H1 (cell line): ENCODE data around the gene ZNF644. TPM values are rescaled to one million over a fixed set of nuclear protein-coding genes. Genes with fewer than 3 reads are reported as not detected.

ENCODE experiments used
- CTCF ChIA-PET: fragments of 300-600 bp; sonication (Branson Sonifier 250); formaldehyde crosslinking; loops from one replicate; lab custom pipeline; 2021; ENCODE audit not compliant: partially characterized antibody; lab: Charles Lee
- POLR2A ChIA-PET: fragments of 300-600 bp; sonication (Branson Sonifier 250); formaldehyde crosslinking; loops from one replicate; lab custom pipeline; 2021; ENCODE audit warnings: inconsistent platforms; ENCODE audit not compliant: partially characterized antibody; lab: Charles Lee
- DNase-seq, 2 experiments: peaks; one replicate each; pipeline versions ENCODE4 v3.0.0 to v3.0.0-alpha.2; 2010 to 2022; ENCODE audit warnings: low spot score in 2 of 2, low read depth in 1 of 2, mixed read lengths in 1 of 2
- FAIRE-seq: peaks from 2 replicates; lab custom pipeline; 2011; peaks lifted over from hg19 to GRCh38; lab: Jason Lieb, UNC
- H2AFZ ChIP-seq: 2 replicates; pipeline ENCODE4 v1.8.1; 2012; ENCODE audit warnings: low read length, inconsistent platforms
- H2AK5ac ChIP-seq: 2 replicates; pipeline ENCODE4 v1.6.1; 2013; ENCODE audit warnings: low read depth, low read length
- H2BK120ac ChIP-seq: replicated peaks from 2 replicates; pipeline ENCODE3; 2013; ENCODE audit warnings: low read depth, low read length, inconsistent platforms
- H2BK12ac ChIP-seq: 2 replicates; pipeline ENCODE4 v1.6.1; 2013; ENCODE audit warnings: low read depth, low read length
- H2BK15ac ChIP-seq: 2 replicates; pipeline ENCODE4 v1.6.1; 2013; ENCODE audit warnings: low read length
- H2BK20ac ChIP-seq: 2 replicates; pipeline ENCODE4 v1.6.1; 2013; ENCODE audit warnings: low read length
- H2BK5ac ChIP-seq: 2 replicates; pipeline ENCODE4 v1.6.1; 2013; ENCODE audit warnings: low read depth, low read length
- H3K14ac ChIP-seq: 2 replicates; pipeline ENCODE4 v1.6.1; 2013; ENCODE audit warnings: inconsistent platforms; ENCODE audit not compliant: insufficient read length
- H3K18ac ChIP-seq: 2 replicates; pipeline ENCODE4 v1.6.1; 2013; ENCODE audit warnings: low read length; ENCODE audit errors: extremely low read depth
- H3K23ac ChIP-seq: 2 replicates; pipeline ENCODE4 v1.6.1; 2013; ENCODE audit warnings: inconsistent platforms; ENCODE audit not compliant: insufficient read length
- H3K23me2 ChIP-seq: 2 replicates; pipeline ENCODE4 v1.6.1; 2013; ENCODE audit warnings: low read depth, low read length
- H3K27ac ChIP-seq: 2 replicates; pipeline ENCODE4 v1.6.1; 2011; ENCODE audit warnings: low read depth, low read length, inconsistent platforms
- H3K27me3 ChIP-seq, 4 experiments: replicated peaks in 1 of 4; 1 replicate in 1 of 4; 2 replicates in 3 of 4; pipeline versions ENCODE4 v1.6.1 to v1.8.1; 2011 to 2013; ENCODE audit warnings: low read length in 3 of 4, mild to moderate bottlenecking in 3 of 4, inconsistent platforms in 2 of 4, mixed read lengths in 2 of 4, moderate library complexity in 1 of 4; ENCODE audit not compliant: control insufficient read depth in 3 of 4, insufficient read depth in 3 of 4; ENCODE audit errors: extremely low read depth in 1 of 4
- H3K36me3 ChIP-seq, 4 experiments: 2 replicates each; pipeline versions ENCODE4 v1.6.1 to v1.8.1; 2011 to 2013; ENCODE audit warnings: mild to moderate bottlenecking in 4 of 4, low read length in 3 of 4, moderate library complexity in 2 of 4, control low read depth in 1 of 4, inconsistent platforms in 1 of 4; ENCODE audit not compliant: insufficient read depth in 4 of 4, control insufficient read depth in 2 of 4
- H3K4ac ChIP-seq: replicated peaks from 2 replicates; pipeline ENCODE3; 2013; ENCODE audit warnings: low read length, low read depth, mixed read lengths, inconsistent platforms; ENCODE audit not compliant: insufficient read length
- H3K4me1 ChIP-seq, 4 experiments: replicated peaks in 1 of 4; 1 replicate in 1 of 4; 2 replicates in 3 of 4; pipeline versions ENCODE4 v1.6.1 to v1.8.1; 2011 to 2013; ENCODE audit warnings: low read length in 3 of 4, inconsistent platforms in 2 of 4, mixed read lengths in 1 of 4; ENCODE audit not compliant: insufficient read depth in 4 of 4, control insufficient read depth in 3 of 4
- H3K4me2 ChIP-seq, 2 experiments: 2 replicates each; pipeline versions ENCODE4 v1.6.1 to v1.8.1; 2011 to 2013; ENCODE audit warnings: low read depth in 2 of 2, low read length in 2 of 2, control low read depth in 1 of 2, inconsistent platforms in 1 of 2, mild to moderate bottlenecking in 1 of 2; ENCODE audit not compliant: insufficient read depth in 1 of 2
- H3K4me3 ChIP-seq, 4 experiments: fragments of 200-600, 300-600 bp in 1 of 4; sonication (generic), shearing (Covaris generic), sonication (Bioruptor Twin) in 1 of 4; 2 replicates each; pipeline versions ENCODE4 v1.5.1 to v1.8.1; 2011 to 2016; ENCODE audit warnings: low read length in 4 of 4, low read depth in 3 of 4, control low read depth in 2 of 4, inconsistent platforms in 2 of 4, mild to moderate bottlenecking in 2 of 4, mixed read lengths in 1 of 4, moderate library complexity in 1 of 4; ENCODE audit not compliant: insufficient read depth in 2 of 4; ENCODE audit errors: extremely low read depth in 1 of 4
- H3K56ac ChIP-seq: replicated peaks from 2 replicates; pipeline ENCODE3; 2013; ENCODE audit warnings: low read depth, mild to moderate bottlenecking, mixed read lengths, low read length, inconsistent platforms; ENCODE audit not compliant: insufficient read length
- H3K79me1 ChIP-seq: 2 replicates; pipeline ENCODE4 v1.6.1; 2013; ENCODE audit warnings: low read depth, low read length, control low read depth
- H3K79me2 ChIP-seq, 2 experiments: 2 replicates each; pipeline versions ENCODE4 v1.6.1 to v1.8.1; 2012 to 2013; ENCODE audit warnings: low read length in 2 of 2, mild to moderate bottlenecking in 2 of 2, inconsistent platforms in 1 of 2; ENCODE audit not compliant: insufficient read depth in 2 of 2, control insufficient read depth in 1 of 2
- H3K9ac ChIP-seq, 4 experiments: replicated peaks in 1 of 4; 1 replicate in 1 of 4; 2 replicates in 3 of 4; pipeline versions ENCODE4 v1.6.1 to v1.8.1; 2011 to 2013; ENCODE audit warnings: low read depth in 3 of 4, low read length in 3 of 4, control low read depth in 2 of 4, mild to moderate bottlenecking in 2 of 4, moderate library complexity in 2 of 4, inconsistent platforms in 1 of 4; ENCODE audit errors: extremely low read depth in 1 of 4
- H3K9me3 ChIP-seq, 2 experiments: 2 replicates each; pipeline versions ENCODE4 v1.6.1 to v1.8.1; 2012 to 2013; ENCODE audit warnings: mild to moderate bottlenecking in 2 of 2, moderate library complexity in 2 of 2, control low read depth in 1 of 2, inconsistent platforms in 1 of 2, low read depth in 1 of 2, low read length in 1 of 2, mixed read lengths in 1 of 2; ENCODE audit not compliant: insufficient read depth in 2 of 2
- H4K20me1 ChIP-seq, 2 experiments: replicated peaks in 1 of 2; 2 replicates each; pipeline versions ENCODE3 to v1.8.1; 2011 to 2013; ENCODE audit warnings: inconsistent platforms in 2 of 2, low read length in 2 of 2, mild to moderate bottlenecking in 1 of 2; ENCODE audit not compliant: insufficient read depth in 2 of 2, control insufficient read depth in 1 of 2
- H4K5ac ChIP-seq: 2 replicates; pipeline ENCODE4 v1.6.1; 2013; ENCODE audit warnings: low read length, low read depth, mixed read lengths, inconsistent platforms; ENCODE audit not compliant: insufficient read length
- H4K8ac ChIP-seq: 2 replicates; pipeline ENCODE4 v1.8.0; 2013; ENCODE audit warnings: mild to moderate bottlenecking, moderate library complexity, low read length, inconsistent platforms; ENCODE audit not compliant: insufficient read depth; ENCODE audit errors: extremely low read depth
- H4K91ac ChIP-seq: replicated peaks from 2 replicates; pipeline ENCODE3; 2013; ENCODE audit warnings: low read length, mixed read lengths, inconsistent platforms; ENCODE audit not compliant: insufficient read length
- ASH2L ChIP-seq: fragments of 200-600, 300-600 bp; sonication (generic); IDR thresholded peaks from one replicate; pipeline ENCODE4 v1.7.1; 2017; ENCODE audit warnings: low read length
- BCL11A ChIP-seq, 2 experiments: IDR thresholded peaks; one replicate each; pipeline ENCODE4 v1.6.1; 2011; ENCODE audit warnings: low read depth in 2 of 2, low read length in 2 of 2, mild to moderate bottlenecking in 2 of 2
- CBX5 ChIP-seq: fragments of 300-800, 300-1000 bp; sonication (generic); IDR thresholded peaks from 2 replicates; pipeline ENCODE4 v1.7.1; 2016; ENCODE audit warnings: antibody characterized with exemption, low read length, low read depth
- CEBPB ChIP-seq: IDR thresholded peaks from 2 replicates; pipeline ENCODE4 v1.6.1; 2012; ENCODE audit warnings: low read depth, low read length
- CHD1 ChIP-seq: IDR thresholded peaks from 2 replicates; pipeline ENCODE4 v1.6.1; 2012; ENCODE audit warnings: low read depth, low read length, improper control_type of control experiment
- EZH2 ChIP-seq: fragments of 200-600 bp; sonication (generic); IDR thresholded peaks from 2 replicates; pipeline ENCODE4 v1.7.1; 2012; ENCODE audit warnings: low read depth, mild to moderate bottlenecking, moderate library complexity, low read length, inconsistent platforms; ENCODE audit not compliant: severe bottlenecking
- GABPA ChIP-seq: IDR thresholded peaks from 2 replicates; pipeline ENCODE4 v1.6.1; 2011; ENCODE audit warnings: mild to moderate bottlenecking, low read length, moderate library complexity, borderline replicate concordance; ENCODE audit not compliant: insufficient read depth
- GTF2F1 ChIP-seq: IDR thresholded peaks from 2 replicates; pipeline ENCODE4 v1.6.1; 2012; ENCODE audit warnings: low read depth, low read length, improper control_type of control experiment, borderline replicate concordance
- HDAC2 ChIP-seq, 2 experiments: fragments of 300-600 bp in 1 of 2; sonication (generic) in 1 of 2; IDR thresholded peaks; 2 replicates each; pipeline ENCODE4 v1.6.1; 2011 to 2012; ENCODE audit warnings: low read depth in 2 of 2, low read length in 2 of 2, mild to moderate bottlenecking in 2 of 2, moderate library complexity in 2 of 2, borderline replicate concordance in 1 of 2, inconsistent platforms in 1 of 2
- JUND ChIP-seq: IDR thresholded peaks from 2 replicates; pipeline ENCODE4 v1.6.1; 2011; ENCODE audit warnings: mild to moderate bottlenecking, improper control_type of control experiment, low read length
- NRF1 ChIP-seq: IDR thresholded peaks from 2 replicates; pipeline ENCODE4 v1.6.1; 2011; ENCODE audit warnings: mild to moderate bottlenecking, low read depth, low read length, improper control_type of control experiment
- ZNF274 ChIP-seq: IDR thresholded peaks from 2 replicates; pipeline ENCODE4 v1.7.0; 2012; ENCODE audit warnings: low read length, borderline replicate concordance; ENCODE audit errors: extremely low read depth
- WGBS, 2 experiments: shearing (Covaris generic) in 1 of 2; methylation state at CpG; one replicate each; pipeline versions ENCODE4 v1.1.6 to v1.1.7; 2013 to 2015; ENCODE audit warnings: low lambda C conversion rate in 2 of 2, mixed read lengths in 2 of 2, inconsistent platforms in 1 of 2, low coverage in 1 of 2, missing lambda C conversion rate in 1 of 2; ENCODE audit not compliant: insufficient replicate concordance in 2 of 2, insufficient coverage in 1 of 2, insufficient read length in 1 of 2; ENCODE audit errors: extremely low coverage in 1 of 2, missing lambda C conversion rate in 1 of 2; 5-methylcytosine and 5-hydroxymethylcytosine counted together
- polyA plus RNA-seq, 7 experiments: library from polyadenylated mRNA; depleted of rRNA in 3 of 7; stranded (reverse) in 5 of 7; unstranded in 2 of 7; fragments of >200 nt in 5 of 7; fragments of 200-250 nt in 2 of 7; gene quantifications; 1 replicate in 5 of 7; 2 replicates in 1 of 7; 4 replicates in 1 of 7; pipeline versions ENCODE4 v1.2.1 to v1.2.3, GENCODE V29; 2011 to 2013; ENCODE audit warnings: missing spikeins in 2 of 7, mixed read lengths in 2 of 7
- total RNA-seq: library from RNA; stranded (reverse); fragmentation: NEBNext Ultra II Directional; extraction: Animal tissue kit (Norgen Biotek cat#: 25700); gene quantifications from 2 replicates; pipeline ENCODE4 v1.2.1, GENCODE V29; 2021

The ZNF644 gene
- total and polyA plus RNA-seq, 2 of the 8 experiments (the other 6 are each of a cell fraction or from before 2014, with no cell fraction given): 14.5 to 93.5 TPM

GRCh38 chr1:91036894-91037829 lies 15.3 kb upstream of the ZNF644 start:
- H3K79me1 ChIP-seq: no peaks in the 10 kb centered on the region
- FAIRE-seq: no peak
- H3K23me2 ChIP-seq: no peaks in the 10 kb centered on the region
- no peak overlapping the region for H2AK5ac ChIP-seq
- no peak overlapping the region for H3K14ac ChIP-seq
- H2BK120ac ChIP-seq: no peak overlapping the region
- no peak overlapping the region for H4K91ac ChIP-seq
- H4K5ac ChIP-seq: no peak overlapping the region
- H3K9ac ChIP-seq: no peak overlapping the region
- peaks cover 0 to 12% (median 9%) of the 10 kb centered on the region in 4 experiments; a peak in 5 of 7 replicates for H3K27me3 ChIP-seq
- H3K56ac ChIP-seq: no peak overlapping the region
- POLR2A ChIA-PET: interaction anchor here (3.4 kb wide), 1 partner anchor 16 kb away, joined by 16 read pairs; the partner anchor contains the start of gene ZNF644
- no peak overlapping the region for H3K27ac ChIP-seq
- no peaks in the 10 kb centered on the region for H3K79me2 ChIP-seq
- H3K18ac ChIP-seq: no peak overlapping the region
- 83% methylated on average over 4 of the region's 4 CpGs; no CpG with 5 or more reads in 1 of the 2 experiments for WGBS, 2 experiments
- H2BK12ac ChIP-seq: no peak overlapping the region
- no peak overlapping the region for H3K23ac ChIP-seq
- no peak overlapping the region for H3K4ac ChIP-seq
- peaks cover 3 to 7% of the 10 kb centered on the region in 2 experiments; a peak in 2 of 4 replicates for H3K9me3 ChIP-seq
- no peak for TF ChIP-seq CEBPB
- TF ChIP-seq EZH2: no peak
- no peak for TF ChIP-seq NRF1
- no peak for TF ChIP-seq GABPA
- no peak for TF ChIP-seq HDAC2 (IDR thresholded peaks at IDR 0.05; ENCODE audit: borderline replicate concordance in 1 of 2, low read depth in 2 of 2, low read length in 2 of 2)
- TF ChIP-seq BCL11A (IDR thresholded peaks at IDR 0.05; ENCODE audit: low read depth in 2 of 2, low read length in 2 of 2): no peak
- no peak for TF ChIP-seq CHD1
- no peak for TF ChIP-seq ASH2L
- TF ChIP-seq CBX5: no peak
- no peak for TF ChIP-seq GTF2F1
- TF ChIP-seq JUND: no peak
- TF ChIP-seq ZNF274: no peak
- TF ChIP-seq, all 59 proteins: peak for 0
- H3K36me3 ChIP-seq: no peaks in the 10 kb centered on the region
- no peak overlapping the region for H3K4me3 ChIP-seq
- H4K20me1 ChIP-seq: no peaks in the 10 kb centered on the region
- no peak overlapping the region for H2BK15ac ChIP-seq
- H2BK20ac ChIP-seq: no peak overlapping the region
- H2BK5ac ChIP-seq: no peak overlapping the region
- H3K4me1 ChIP-seq: no peaks in the 10 kb centered on the region
- DNase-seq: no peak
- no peak overlapping the region for H3K4me2 ChIP-seq
- CTCF ChIA-PET: interaction anchor here (1.0 kb wide), 1 partner anchor 313 kb away, joined by 3 read pairs; no protein-coding TSS in a partner anchor
- no peak overlapping the region for H2AFZ ChIP-seq
- H4K8ac ChIP-seq: no peak overlapping the region
